Endothelial cell of umbilical vein (primary cell): Measurements from ENCODE around the gene ZNF213. TPM values are rescaled to one million over a fixed set of nuclear protein-coding genes. Genes with fewer than 3 reads are reported as not detected.
A peak's percentile ranks its signal among the peaks of the same experiment; 100 is the strongest.

Source experiments
- BruUV-seq: library from RNA; stranded (reverse); fragments of 400-500 nt; replicated peaks from 2 replicates; lab custom pipeline; 2021; lab: Mats Ljungman, UMichigan
- CTCF ChIA-PET: fragments of 300-600, 350-600 bp; sonication (Branson Sonifier 250); formaldehyde crosslinking; loops from one replicate; lab custom pipeline; 2021; ENCODE audit warnings: antibody characterized with exemption, inconsistent platforms; lab: Charles Lee
- POLR2A ChIA-PET: fragments of 300-600, 350-600 bp; sonication (Branson Sonifier 250); formaldehyde crosslinking; loops from one replicate; lab custom pipeline; 2021; ENCODE audit warnings: antibody characterized with exemption, inconsistent platforms; lab: Charles Lee
- DNase-seq: peaks from one replicate; pipeline ENCODE4 v3.0.0-alpha.2; 2011; ENCODE audit warnings: low read depth, low spot score
- FAIRE-seq: peaks from 2 replicates; lab custom pipeline; 2011; peaks lifted over from hg19 to GRCh38; lab: Jason Lieb, UNC
- H2AFZ ChIP-seq: 2 replicates; pipeline ENCODE4 v1.6.0; 2012; ENCODE audit warnings: low read depth, low read length, control low read depth, inconsistent platforms
- H3K27ac ChIP-seq: 2 replicates; pipeline ENCODE4 v1.5.1; 2011; ENCODE audit warnings: low read depth, mild to moderate bottlenecking, control low read depth, low read length, moderate library complexity; ENCODE audit not compliant: insufficient read depth
- H3K27me3 ChIP-seq, 2 experiments: 2 replicates each; pipeline versions ENCODE4 v1.6.0 to v1.6.1; 2011; ENCODE audit warnings: low read length in 2 of 2, mixed read lengths in 1 of 2; ENCODE audit not compliant: control insufficient read depth in 2 of 2, insufficient read depth in 2 of 2
- H3K36me3 ChIP-seq, 2 experiments: 2 replicates in 1 of 2; 3 replicates in 1 of 2; pipeline ENCODE4 v1.5.1; 2011; ENCODE audit warnings: low read length in 2 of 2, mild to moderate bottlenecking in 1 of 2, moderate library complexity in 1 of 2; ENCODE audit not compliant: control insufficient read depth in 2 of 2, insufficient read depth in 2 of 2; ENCODE audit errors: extremely low read depth in 1 of 2
- H3K4me1 ChIP-seq: 3 replicates; pipeline ENCODE4 v1.5.1; 2011; ENCODE audit warnings: mild to moderate bottlenecking, low read length; ENCODE audit not compliant: control insufficient read depth, insufficient read depth; ENCODE audit errors: extremely low read depth
- H3K4me2 ChIP-seq: 2 replicates; pipeline ENCODE4 v1.6.1; 2011; ENCODE audit warnings: low read length, control low read depth, mixed read lengths; ENCODE audit not compliant: insufficient read depth
- H3K4me3 ChIP-seq, 3 experiments: fragments of 200-600 bp in 1 of 3; sonication (generic), shearing (Covaris generic) in 1 of 3; replicated peaks in 1 of 3; 2 replicates each; pipeline ENCODE4 v1.5.1; 2011 to 2016; ENCODE audit warnings: control low read depth in 3 of 3, low read length in 3 of 3, mild to moderate bottlenecking in 2 of 3, inconsistent platforms in 1 of 3, low read depth in 1 of 3, moderate library complexity in 1 of 3; ENCODE audit not compliant: insufficient read depth in 1 of 3
- H3K79me2 ChIP-seq: 2 replicates; pipeline ENCODE4 v1.6.0; 2012; ENCODE audit warnings: low read length, inconsistent platforms; ENCODE audit not compliant: control insufficient read depth, insufficient read depth
- H3K9ac ChIP-seq: replicated peaks from 2 replicates; pipeline ENCODE3; 2011; ENCODE audit warnings: low read length, control low read depth; ENCODE audit not compliant: insufficient read depth; ENCODE audit errors: extremely low read depth
- H3K9me1 ChIP-seq: replicated peaks from 3 replicates; pipeline ENCODE4 v1.6.0; 2011; ENCODE audit warnings: mild to moderate bottlenecking, low read length; ENCODE audit not compliant: control insufficient read depth, insufficient read depth; ENCODE audit errors: extremely low read depth
- H3K9me3 ChIP-seq: replicated peaks from 2 replicates; pipeline ENCODE4 v1.5.1; 2012; ENCODE audit warnings: low read length, inconsistent platforms; ENCODE audit not compliant: control insufficient read depth, insufficient read depth
- H4K20me1 ChIP-seq: replicated peaks from 2 replicates; pipeline ENCODE3; 2011; ENCODE audit warnings: mild to moderate bottlenecking, low read length; ENCODE audit not compliant: control insufficient read depth, insufficient read depth; ENCODE audit errors: extremely low read depth
- EZH2 ChIP-seq: IDR thresholded peaks from 2 replicates; pipeline ENCODE4 v1.6.1; 2012; ENCODE audit warnings: borderline replicate concordance, low read depth, mild to moderate bottlenecking, moderate library complexity, low read length, inconsistent platforms; ENCODE audit not compliant: severe bottlenecking
- FOS ChIP-seq: IDR thresholded peaks from 2 replicates; pipeline ENCODE4 v1.6.1; 2011; ENCODE audit warnings: mild to moderate bottlenecking, low read length, moderate library complexity, borderline replicate concordance; ENCODE audit not compliant: insufficient read depth
- GATA2 ChIP-seq: IDR thresholded peaks from 2 replicates; pipeline ENCODE4 v1.7.0; 2011; ENCODE audit warnings: low read depth, mild to moderate bottlenecking, moderate library complexity, mixed read lengths, low read length; ENCODE audit not compliant: insufficient read length, insufficient read depth
- MYC ChIP-seq: IDR thresholded peaks from one replicate; pipeline ENCODE4 v1.6.1; 2011; ENCODE audit warnings: mild to moderate bottlenecking, low read depth, low read length
- POLR2A ChIP-seq: IDR thresholded peaks from 2 replicates; pipeline ENCODE4 v1.6.1; 2012; ENCODE audit warnings: low read depth, mild to moderate bottlenecking, control low read depth, low read length
- dilution Hi-C: fragments of 300-500 bp; cut with MboI; formaldehyde crosslinking; loops from one replicate; pipeline ENCODE4 v1.15.0; 2019; ENCODE audit warnings: low sequenced_read_pairs; ENCODE audit not compliant: extremely low pct_ligation_motif_present
- intact Hi-C: fragments of 100-400 bp; cut with micrococcal nuclease; formaldehyde crosslinking; loops from one replicate; pipeline ENCODE4 v1.10.0; 2022
- polyA plus RNA-seq, 4 experiments: library from polyadenylated mRNA; depleted of rRNA in 3 of 4; stranded (reverse) in 3 of 4; unstranded in 1 of 4; fragments of >200 nt; gene quantifications; 2 replicates each; pipeline versions ENCODE4 v1.2.1 to v1.2.3, GENCODE V29; 2011 to 2012; ENCODE audit warnings: missing spikeins in 1 of 4
- total RNA-seq: library from RNA; stranded (reverse); gene quantifications from 2 replicates; pipeline ENCODE4 v1.2.3, GENCODE V29; 2021

Gene ZNF213
- total and polyA plus RNA-seq, 2 donors (not counting 3 experiments of a cell fraction or from before 2014, with no cell fraction given) = 2.0 to 9.8 TPM

GRCh38 chr16:3152991-3153368 is 18.2 kb downstream of the ZNF213 start:
- Histone ChIP-seq H3K27me3 (no peaks in the 10 kb centered on the region), H4K20me1 (no peaks in the 10 kb centered on the region), H3K4me1 (peaks cover 15% of the 10 kb centered on the region), H3K9me1 (no peaks in the 10 kb centered on the region), H3K4me2 (no peak overlapping the region), H3K27ac (no peak overlapping the region), H3K4me3 (no peak overlapping the region), H2AFZ (no peak overlapping the region), H3K36me3 (no peaks in the 10 kb centered on the region), H3K9ac (no peak overlapping the region), H3K9me3 (no peaks in the 10 kb centered on the region), H3K79me2 (no peaks in the 10 kb centered on the region)
- DNase-seq (no peak), FAIRE-seq (no peak)
- BruUV-seq = no TSS peak
- dilution Hi-C loops (no loop called here), intact Hi-C loops (loop anchor here (1.0 to 5.0 kb wide), 3 partner anchors 14 to 349 kb away; partner anchors contain the start of gene CLUAP1)
- ChIA-PET CTCF (interaction anchor here (0.7 to 1.7 kb wide), 9 partner anchors 9 to 348 kb away, joined by 3 to 11 read pairs (median 4); partner anchors contain the start of genes ZNF174 and ZNF213), POLR2A (interaction anchor here (1.0 kb wide), 1 partner anchor 9 kb away, joined by 3 read pairs; no protein-coding TSS in a partner anchor)
- peak; percentile 60 for TF ChIP-seq GATA2
- TF ChIP-seq EZH2 = no peak
- TF ChIP-seq FOS = no peak

GRCh38 chr16:3155181-3155580 is 20.4 kb downstream of the ZNF213 start:
- DNase-seq (no peak), FAIRE-seq (no peak)
- H2AFZ ChIP-seq = no peak overlapping the region
- H3K4me3 ChIP-seq = no peak overlapping the region
- POLR2A ChIA-PET = no interaction called here
- dilution Hi-C loops = no loop called here
- H3K9ac ChIP-seq = no peak overlapping the region
- H3K4me2 ChIP-seq = no peak overlapping the region
- H3K27me3 ChIP-seq = no peaks in the 10 kb centered on the region
- TF ChIP-seq EZH2 (no peak), POLR2A (no peak), MYC (no peak), FOS (no peak)
- H3K27ac ChIP-seq = no peak overlapping the region
- BruUV-seq = no TSS peak
- H3K9me1 ChIP-seq = no peaks in the 10 kb centered on the region
- CTCF ChIA-PET = interaction anchor here (1.0 kb wide), 2 partner anchors 11 to 20 kb away, joined by 3 to 4 read pairs; partner anchors contain the start of gene ZNF213
- H4K20me1 ChIP-seq = no peaks in the 10 kb centered on the region
- peaks cover 20% of the 10 kb centered on the region for H3K4me1 ChIP-seq
- intact Hi-C loops = no loop called here
- H3K79me2 ChIP-seq = no peaks in the 10 kb centered on the region
- H3K36me3 ChIP-seq = no peaks in the 10 kb centered on the region
- no peaks in the 10 kb centered on the region for H3K9me3 ChIP-seq
